Measurements from ENCODE around the gene MAP1LC3B2.

MAP1LC3B2 gene

DNA sequence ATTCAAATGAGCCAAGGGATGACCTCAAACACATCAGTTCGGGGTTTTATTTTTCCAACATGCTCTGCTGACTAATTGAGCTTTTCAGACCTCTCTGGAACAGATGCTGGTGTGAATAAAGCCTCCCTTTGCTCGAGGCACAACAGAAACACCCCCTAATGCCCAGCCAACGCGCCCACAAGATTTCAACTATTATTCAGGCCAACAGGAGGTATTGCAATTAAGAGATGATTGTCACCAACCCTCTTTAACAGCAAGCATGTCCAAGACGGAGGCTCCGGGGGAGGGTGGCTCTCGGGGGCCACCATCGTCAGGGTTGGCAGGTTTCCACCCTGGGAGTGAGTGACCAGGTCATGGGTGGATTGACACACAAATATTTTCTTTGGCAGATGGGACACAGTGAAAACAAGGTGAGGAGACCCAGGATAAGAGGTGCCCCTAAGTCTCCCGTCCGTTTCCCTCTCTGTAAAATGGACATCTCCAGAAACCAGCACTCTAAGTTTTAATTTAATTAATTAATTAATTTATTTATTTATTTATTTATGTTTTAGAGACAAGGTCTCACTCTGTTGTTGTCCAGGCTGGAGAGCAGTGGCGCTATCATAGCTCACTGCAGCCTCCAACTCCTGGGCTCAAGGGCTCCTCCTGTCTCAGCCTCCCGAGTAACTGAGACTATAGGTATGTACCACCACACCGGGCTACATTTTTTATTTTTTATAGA, 56.1 kb downstream of the MAP1LC3B2 start:
- DNase-seq (ENCODE audit: low read depth): no peak

DNA sequence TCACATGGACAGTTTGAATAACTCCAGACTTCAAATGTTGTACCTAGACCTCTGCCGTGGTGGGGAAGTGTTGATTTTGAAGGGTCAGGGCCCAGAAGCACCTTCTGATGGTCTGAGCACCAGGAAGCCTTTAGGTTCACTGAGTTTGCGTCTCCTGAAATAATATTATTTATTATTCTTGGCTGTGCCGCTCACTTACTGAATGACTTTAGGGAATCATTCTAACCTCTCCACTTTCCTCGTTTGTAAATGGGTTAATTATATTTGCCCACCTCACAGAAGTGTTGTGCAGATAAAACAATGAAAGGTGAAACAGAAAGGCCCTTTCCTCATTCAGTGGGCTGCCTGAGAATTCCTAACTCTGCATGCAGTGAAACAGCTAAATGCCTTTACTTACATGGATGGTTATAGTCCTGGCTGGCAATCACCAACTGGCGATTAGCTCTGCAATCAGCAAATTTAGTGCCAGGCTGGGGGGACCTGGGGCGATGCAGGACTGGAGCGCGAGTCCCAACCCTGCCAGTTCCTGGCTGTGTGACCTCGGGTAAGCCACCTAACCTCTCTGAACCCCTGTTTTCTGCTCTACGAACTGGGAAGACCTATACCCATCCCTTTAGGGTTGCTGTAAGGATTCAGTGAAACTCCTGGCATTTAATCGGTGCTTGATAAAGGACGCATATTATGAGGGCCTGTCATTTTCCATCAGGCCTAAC, 57.5 kb downstream of the MAP1LC3B2 start:
- no peak for DNase-seq (ENCODE audit: low read depth)

DNA sequence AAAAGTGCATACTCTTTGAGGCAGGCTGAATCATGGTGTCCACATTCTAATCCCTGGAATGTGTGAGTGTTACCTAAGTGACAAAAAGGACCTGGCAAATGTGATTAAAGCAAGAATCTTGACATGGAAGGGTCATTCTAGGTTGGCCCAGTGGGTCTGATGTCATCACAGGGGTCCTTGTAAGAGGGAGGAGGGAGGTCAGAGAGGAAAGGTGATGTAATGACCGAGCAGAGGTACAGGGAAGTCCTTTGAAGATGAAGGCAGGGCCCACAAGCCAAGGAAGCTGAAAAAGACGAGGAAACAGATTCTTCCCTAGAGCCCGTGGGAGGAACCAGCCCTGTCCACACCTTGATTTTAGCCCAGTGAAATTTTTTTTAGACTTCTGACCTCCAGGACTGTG, 60.1 kb downstream of the MAP1LC3B2 start:
- no peak for DNase-seq (ENCODE audit: low read depth)

DNA sequence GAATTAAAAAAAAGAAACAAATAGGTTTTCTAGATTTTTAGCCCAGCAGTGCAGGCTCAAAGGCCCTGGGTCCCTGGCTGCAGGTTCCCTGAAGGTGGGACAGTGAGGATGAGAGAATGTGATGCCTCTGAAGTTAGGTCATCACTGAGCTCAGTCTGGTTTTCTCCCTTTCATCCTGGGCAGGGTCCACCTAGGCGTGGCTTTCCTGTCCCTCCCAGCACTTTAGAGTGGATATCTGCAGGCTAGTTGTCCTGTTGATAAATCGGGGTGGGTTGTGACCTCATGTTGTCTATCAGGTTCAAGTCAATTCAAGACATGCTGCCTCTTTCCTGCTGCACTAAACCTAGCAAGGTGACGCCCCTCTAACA, 60.9 kb downstream of the MAP1LC3B2 start:
- DNase-seq (ENCODE audit: low read depth): no peak

DNA sequence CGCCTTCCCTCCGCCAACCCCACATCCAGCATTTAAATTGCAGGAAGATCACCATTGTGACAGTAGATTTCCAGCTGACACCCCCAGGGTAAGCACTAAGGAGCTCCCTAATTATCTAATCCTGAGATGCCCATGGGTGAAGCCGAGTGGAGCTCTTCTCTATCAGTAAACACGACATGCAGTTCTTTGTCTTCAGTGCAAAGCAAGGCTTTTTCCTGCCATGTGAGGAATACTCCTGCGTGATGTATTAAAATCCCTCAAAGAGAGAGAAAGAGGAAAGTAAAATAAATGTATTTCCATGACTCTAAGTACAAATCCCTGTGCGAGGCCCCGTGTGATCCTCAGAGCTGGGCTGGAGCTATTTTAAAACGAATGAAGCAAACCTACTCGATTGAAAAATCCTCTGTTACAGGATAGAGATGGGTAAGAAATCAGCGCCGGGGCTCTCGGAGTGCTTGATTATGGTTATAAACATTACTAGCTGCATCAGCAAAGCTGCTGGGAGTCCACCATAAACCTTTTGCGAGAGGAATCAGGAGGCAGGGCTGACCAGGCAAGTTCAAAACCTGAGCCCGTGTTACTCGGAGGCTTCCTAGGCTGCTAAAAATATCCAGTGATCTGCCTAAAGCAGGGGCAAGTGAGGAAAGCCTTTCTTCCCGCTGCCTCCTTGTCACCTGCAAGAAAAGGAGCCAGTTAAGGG, 61.5 kb downstream of the MAP1LC3B2 start:
- no peak for DNase-seq (ENCODE audit: low read depth)

DNA sequence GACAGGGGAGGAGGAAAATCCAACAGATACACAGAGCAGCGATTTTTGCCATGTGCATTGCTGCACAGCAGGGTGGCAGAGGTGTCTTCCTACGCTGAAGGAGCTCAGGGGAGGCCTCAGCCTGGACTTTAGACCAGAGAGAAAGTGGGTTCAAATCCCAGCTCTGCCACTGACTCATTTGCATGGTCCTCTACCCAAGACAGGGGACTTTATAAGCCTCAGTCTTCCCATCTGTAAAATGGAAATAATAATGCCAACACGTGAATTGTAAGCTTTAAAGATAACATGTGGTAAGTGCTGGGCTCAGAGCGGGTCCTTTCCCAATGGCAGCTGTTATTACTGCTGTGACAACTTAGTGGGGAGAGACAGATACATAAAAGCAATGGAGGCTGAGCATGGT, 62.0 kb downstream of the MAP1LC3B2 start:
- no peak for DNase-seq (ENCODE audit: low read depth)

DNA sequence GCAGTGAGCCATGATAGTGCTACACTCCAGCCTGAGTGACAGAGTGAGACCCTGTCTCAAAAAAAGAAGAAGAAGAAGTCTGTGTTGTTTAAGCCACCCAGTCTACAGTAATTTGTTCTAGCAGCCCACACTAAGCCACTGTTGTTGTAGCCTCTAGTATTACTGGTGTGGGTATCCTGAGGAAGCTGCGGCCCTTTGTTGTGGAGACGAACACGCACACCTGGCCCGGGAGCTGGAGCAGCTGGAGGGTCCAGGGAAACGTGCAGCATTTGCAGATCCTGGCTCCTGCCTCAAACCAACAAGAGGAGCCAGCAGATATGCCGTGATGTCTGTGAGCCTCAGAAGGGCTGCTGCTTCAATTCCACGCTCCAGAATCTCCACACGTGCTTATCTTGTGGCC, 65.3 kb downstream of the MAP1LC3B2 start:
- DNase-seq (ENCODE audit: low read depth): no peak

DNA sequence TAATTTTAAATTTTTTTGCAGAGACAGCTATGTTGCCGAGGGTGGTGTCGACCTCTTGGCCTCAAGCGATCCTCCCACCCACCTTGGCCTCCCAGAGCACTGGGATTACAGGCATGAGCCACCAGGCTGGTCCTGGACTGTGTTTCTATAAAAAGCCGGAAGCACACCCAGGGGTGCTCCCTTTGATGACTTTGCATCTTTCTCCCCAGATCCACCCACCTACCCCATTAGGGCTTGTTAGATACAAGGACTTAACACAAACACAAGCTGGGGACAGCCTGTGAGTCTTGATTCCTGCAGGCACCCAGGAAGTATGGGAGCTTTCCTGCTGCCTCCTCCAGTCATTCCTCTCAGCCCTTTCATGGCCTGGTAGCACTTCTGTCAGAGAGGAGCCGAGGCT, 67.0 kb downstream of the MAP1LC3B2 start:
- no peak for DNase-seq (ENCODE audit: low read depth)
